ENCODE results near the gene ZBTB20.

ZBTB20 gene

GRCh38 chr3:114329823-114330222 lies 817.3 kb downstream of the ZBTB20 start:
- Histone ChIP-seq H3K27ac (ENCODE audit: low read depth, low read length) (no peak overlapping the region), H3K36me3 (ENCODE audit: insufficient read depth, low read length) (no peaks in the 10 kb centered on the region), H3K4me1 (ENCODE audit: control insufficient read depth, insufficient read depth, low read length, unreplicated experiment) (no peaks in the 10 kb centered on the region), H3K27me3 (ENCODE audit: insufficient read depth, low read length) (no peaks in the 10 kb centered on the region), H2AFZ (ENCODE audit: low read length, unreplicated experiment) (no peak overlapping the region), H3K79me2 (ENCODE audit: control insufficient read depth, insufficient read depth, low read length, unreplicated experiment) (no peaks in the 10 kb centered on the region), H3K4me3 (ENCODE audit: low read depth, low read length) (no peak overlapping the region)

- H3K27me3 ChIP-seq (ENCODE audit: insufficient read depth, low read length) = no peaks in the 10 kb centered on the region
- no peak overlapping the region for H3K4me3 ChIP-seq (ENCODE audit: low read depth, low read length)
- H3K79me2 ChIP-seq (ENCODE audit: control insufficient read depth, insufficient read depth, low read length, unreplicated experiment) = no peaks in the 10 kb centered on the region
- no peak overlapping the region for H3K27ac ChIP-seq (ENCODE audit: low read depth, low read length)
- H2AFZ ChIP-seq (ENCODE audit: low read length, unreplicated experiment) = no peak overlapping the region
- no peaks in the 10 kb centered on the region for H3K36me3 ChIP-seq (ENCODE audit: insufficient read depth, low read length)
- no peaks in the 10 kb centered on the region for H3K4me1 ChIP-seq (ENCODE audit: control insufficient read depth, insufficient read depth, low read length, unreplicated experiment)
Observed at GRCh38 chr3:114328345-114328744, 818.7 kb downstream of the ZBTB20 start.

- no peaks in the 10 kb centered on the region for H3K36me3 ChIP-seq (ENCODE audit: insufficient read depth, low read length)
- no peak overlapping the region for H2AFZ ChIP-seq (ENCODE audit: low read length, unreplicated experiment)
- H3K27ac ChIP-seq (ENCODE audit: low read depth, low read length) = no peak overlapping the region
- no peaks in the 10 kb centered on the region for H3K27me3 ChIP-seq (ENCODE audit: insufficient read depth, low read length)
- no peaks in the 10 kb centered on the region for H3K4me1 ChIP-seq (ENCODE audit: control insufficient read depth, insufficient read depth, low read length, unreplicated experiment)
- H3K4me3 ChIP-seq (ENCODE audit: low read depth, low read length) = no peak overlapping the region
- H3K79me2 ChIP-seq (ENCODE audit: control insufficient read depth, insufficient read depth, low read length, unreplicated experiment) = no peaks in the 10 kb centered on the region
Observed at GRCh38 chr3:114327665-114328064, 819.4 kb downstream of the ZBTB20 start.

GRCh38 chr3:114323546-114324254 lies 823.4 kb downstream of the ZBTB20 start:
- Histone ChIP-seq H3K36me3 (ENCODE audit: insufficient read depth, low read length) (no peaks in the 10 kb centered on the region), H3K27ac (ENCODE audit: low read depth, low read length) (no peak overlapping the region), H2AFZ (ENCODE audit: low read length, unreplicated experiment) (no peak overlapping the region), H3K27me3 (ENCODE audit: insufficient read depth, low read length) (no peaks in the 10 kb centered on the region), H3K4me3 (ENCODE audit: low read depth, low read length) (no peak overlapping the region), H3K79me2 (ENCODE audit: control insufficient read depth, insufficient read depth, low read length, unreplicated experiment) (no peaks in the 10 kb centered on the region), H3K4me1 (ENCODE audit: control insufficient read depth, insufficient read depth, low read length, unreplicated experiment) (peaks cover 17% of the 10 kb centered on the region)

- Histone ChIP-seq H3K79me2 (ENCODE audit: control insufficient read depth, insufficient read depth, low read length, unreplicated experiment) (no peaks in the 10 kb centered on the region), H3K4me3 (ENCODE audit: low read depth, low read length) (no peak overlapping the region), H3K36me3 (ENCODE audit: insufficient read depth, low read length) (no peaks in the 10 kb centered on the region), H2AFZ (ENCODE audit: low read length, unreplicated experiment) (no peak overlapping the region), H3K4me1 (ENCODE audit: control insufficient read depth, insufficient read depth, low read length, unreplicated experiment) (peaks cover 17% of the 10 kb centered on the region), H3K27ac (ENCODE audit: low read depth, low read length) (no peak overlapping the region), H3K27me3 (ENCODE audit: insufficient read depth, low read length) (no peaks in the 10 kb centered on the region)
Observed at GRCh38 chr3:114320246-114320645, 826.8 kb downstream of the ZBTB20 start.

GRCh38 chr3:114319453-114319852 lies 827.6 kb downstream of the ZBTB20 start:
- Histone ChIP-seq H3K4me1 (ENCODE audit: control insufficient read depth, insufficient read depth, low read length, unreplicated experiment) (peaks cover 17% of the 10 kb centered on the region), H3K4me3 (ENCODE audit: low read depth, low read length) (no peak overlapping the region), H3K79me2 (ENCODE audit: control insufficient read depth, insufficient read depth, low read length, unreplicated experiment) (no peaks in the 10 kb centered on the region), H3K27me3 (ENCODE audit: insufficient read depth, low read length) (no peaks in the 10 kb centered on the region), H3K36me3 (ENCODE audit: insufficient read depth, low read length) (no peaks in the 10 kb centered on the region), H2AFZ (ENCODE audit: low read length, unreplicated experiment) (no peak overlapping the region), H3K27ac (ENCODE audit: low read depth, low read length) (no peak overlapping the region)

GRCh38 chr3:114318295-114318694 lies 828.8 kb downstream of the ZBTB20 start:
- peaks cover 17% of the 10 kb centered on the region for H3K4me1 ChIP-seq (ENCODE audit: control insufficient read depth, insufficient read depth, low read length, unreplicated experiment)
- H3K27me3 ChIP-seq (ENCODE audit: insufficient read depth, low read length) = no peaks in the 10 kb centered on the region
- no peak overlapping the region for H3K27ac ChIP-seq (ENCODE audit: low read depth, low read length)
- no peak overlapping the region for H3K4me3 ChIP-seq (ENCODE audit: low read depth, low read length)
- H3K36me3 ChIP-seq (ENCODE audit: insufficient read depth, low read length) = no peaks in the 10 kb centered on the region
- no peak overlapping the region for H2AFZ ChIP-seq (ENCODE audit: low read length, unreplicated experiment)
- H3K79me2 ChIP-seq (ENCODE audit: control insufficient read depth, insufficient read depth, low read length, unreplicated experiment) = no peaks in the 10 kb centered on the region

- no peak overlapping the region for H2AFZ ChIP-seq (ENCODE audit: low read length, unreplicated experiment)
- no peaks in the 10 kb centered on the region for H3K79me2 ChIP-seq (ENCODE audit: control insufficient read depth, insufficient read depth, low read length, unreplicated experiment)
- H3K4me3 ChIP-seq (ENCODE audit: low read depth, low read length) = no peak overlapping the region
- H3K27ac ChIP-seq (ENCODE audit: low read depth, low read length) = no peak overlapping the region
- no peaks in the 10 kb centered on the region for H3K27me3 ChIP-seq (ENCODE audit: insufficient read depth, low read length)
- H3K36me3 ChIP-seq (ENCODE audit: insufficient read depth, low read length) = no peaks in the 10 kb centered on the region
- peaks cover 5% of the 10 kb centered on the region for H3K4me1 ChIP-seq (ENCODE audit: control insufficient read depth, insufficient read depth, low read length, unreplicated experiment)
Observed at GRCh38 chr3:114314282-114314681, 832.8 kb downstream of the ZBTB20 start.

GRCh38 chr3:114313426-114313825 lies 833.7 kb downstream of the ZBTB20 start:
- Histone ChIP-seq H3K36me3 (ENCODE audit: insufficient read depth, low read length) (no peaks in the 10 kb centered on the region), H3K79me2 (ENCODE audit: control insufficient read depth, insufficient read depth, low read length, unreplicated experiment) (no peaks in the 10 kb centered on the region), H3K4me3 (ENCODE audit: low read depth, low read length) (no peak overlapping the region), H3K27ac (ENCODE audit: low read depth, low read length) (no peak overlapping the region), H3K27me3 (ENCODE audit: insufficient read depth, low read length) (no peaks in the 10 kb centered on the region), H3K4me1 (ENCODE audit: control insufficient read depth, insufficient read depth, low read length, unreplicated experiment) (no peaks in the 10 kb centered on the region), H2AFZ (ENCODE audit: low read length, unreplicated experiment) (no peak overlapping the region)

GRCh38 chr3:114310695-114311094 lies 836.4 kb downstream of the ZBTB20 start:
- Histone ChIP-seq H3K27ac (ENCODE audit: low read depth, low read length) (no peak overlapping the region), H3K4me3 (ENCODE audit: low read depth, low read length) (no peak overlapping the region), H3K4me1 (ENCODE audit: control insufficient read depth, insufficient read depth, low read length, unreplicated experiment) (no peaks in the 10 kb centered on the region), H2AFZ (ENCODE audit: low read length, unreplicated experiment) (no peak overlapping the region), H3K36me3 (ENCODE audit: insufficient read depth, low read length) (no peaks in the 10 kb centered on the region), H3K79me2 (ENCODE audit: control insufficient read depth, insufficient read depth, low read length, unreplicated experiment) (no peaks in the 10 kb centered on the region), H3K27me3 (ENCODE audit: insufficient read depth, low read length) (peaks cover 10% of the 10 kb centered on the region; the same call in 1 of the 2 replicates)

GRCh38 chr3:114308830-114309229 lies 838.3 kb downstream of the ZBTB20 start:
- Histone ChIP-seq H3K4me3 (ENCODE audit: low read depth, low read length) (no peak overlapping the region), H3K79me2 (ENCODE audit: control insufficient read depth, insufficient read depth, low read length, unreplicated experiment) (no peaks in the 10 kb centered on the region), H3K27me3 (ENCODE audit: insufficient read depth, low read length) (peaks cover 26% of the 10 kb centered on the region), H3K4me1 (ENCODE audit: control insufficient read depth, insufficient read depth, low read length, unreplicated experiment) (no peaks in the 10 kb centered on the region), H3K36me3 (ENCODE audit: insufficient read depth, low read length) (no peaks in the 10 kb centered on the region), H2AFZ (ENCODE audit: low read length, unreplicated experiment) (no peak overlapping the region), H3K27ac (ENCODE audit: low read depth, low read length) (no peak overlapping the region)

Measured in ACC112 (cell line).